Head of caudate nucleus (tissue), 42 donors: Measurements from ENCODE around the gene TNFRSF14.
A peak's percentile ranks its signal among the peaks of the same experiment; 100 is the strongest.

ENCODE experiments used
- DNase-seq, 42 donors: peaks; one replicate each; pipeline versions ENCODE4 v3.0.0 to v3.0.0-alpha.2; 2020 to 2021; ENCODE audit warnings: mixed read lengths in 7 of 42
- intact Hi-C: fragments of 100-400 bp; cut with DNase I; formaldehyde crosslinking; loops from one replicate; pipeline ENCODE4 v1.15.0; 2022

Gene TNFRSF14

DNA sequence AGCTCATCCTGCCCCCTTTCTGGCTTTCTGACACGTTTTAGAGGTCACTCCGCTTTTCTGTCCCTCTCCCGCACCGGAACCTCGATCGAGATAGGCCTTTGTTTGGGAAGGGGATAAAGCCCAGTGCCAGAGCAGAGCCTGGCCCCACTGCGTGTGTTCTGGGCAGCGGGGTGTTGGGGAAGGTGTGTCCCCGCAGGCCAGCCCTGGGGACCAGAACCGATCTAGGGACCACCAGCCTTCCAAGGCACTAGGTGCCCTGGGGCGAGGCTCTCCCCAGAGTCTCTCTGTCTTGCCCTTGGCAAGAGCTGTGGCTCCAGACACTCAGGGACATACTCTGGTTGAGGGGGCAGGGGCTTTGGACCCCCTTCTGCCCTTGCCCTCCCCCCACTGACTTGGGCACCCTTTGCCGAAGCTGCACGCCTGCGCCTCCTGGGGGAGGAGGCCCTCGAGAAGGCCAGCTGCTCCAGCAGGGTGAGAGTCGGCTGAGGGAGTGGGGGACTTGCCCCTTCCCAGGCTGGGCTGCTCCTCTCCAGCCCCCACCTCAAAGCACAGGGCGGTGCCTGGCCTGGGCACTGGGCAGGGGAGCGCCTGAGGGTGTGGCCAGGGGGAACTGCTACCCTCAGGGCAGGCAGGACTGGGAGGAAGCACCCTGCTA is 46.8 kb downstream of the TNFRSF14 start:
- intact Hi-C loops = no loop called here
- peak in 7 of 42 donors; percentile 5 to 29 (median 16) for DNase-seq

DNA sequence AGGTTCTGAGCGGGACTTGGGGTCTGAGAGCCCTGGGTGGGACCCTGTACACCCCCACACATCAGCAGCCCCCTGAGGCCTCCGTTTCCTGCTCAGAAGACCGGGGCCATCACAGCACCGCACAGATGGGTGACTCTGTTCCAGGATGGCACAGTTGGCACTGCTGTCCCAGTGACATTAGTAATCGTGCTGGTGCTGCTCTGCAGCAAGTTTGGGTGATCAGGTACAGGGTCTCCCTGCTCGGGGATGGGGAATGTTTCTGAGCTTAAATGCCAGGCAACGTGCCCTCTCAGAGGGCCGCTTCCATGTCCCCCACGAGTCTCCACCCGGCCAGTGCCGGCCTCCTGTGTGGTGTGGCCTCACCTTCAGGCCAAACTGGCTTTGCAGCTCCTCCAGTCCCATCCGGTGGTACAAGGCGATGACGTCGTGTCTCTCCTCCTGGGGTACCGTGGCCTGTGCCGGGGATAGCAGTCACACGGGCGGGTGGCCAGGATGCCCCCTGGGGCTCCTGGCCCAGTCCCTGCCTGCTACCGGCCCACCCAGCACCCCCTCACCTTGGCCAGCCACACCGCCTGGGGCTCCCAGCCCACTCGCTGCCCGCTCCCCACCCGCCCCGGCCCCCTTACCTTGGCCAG is 47.5 kb downstream of the TNFRSF14 start:
- peak in 3 of 42 donors; percentile 7 to 14 (median 8) for DNase-seq
- intact Hi-C loops = no loop called here

DNA sequence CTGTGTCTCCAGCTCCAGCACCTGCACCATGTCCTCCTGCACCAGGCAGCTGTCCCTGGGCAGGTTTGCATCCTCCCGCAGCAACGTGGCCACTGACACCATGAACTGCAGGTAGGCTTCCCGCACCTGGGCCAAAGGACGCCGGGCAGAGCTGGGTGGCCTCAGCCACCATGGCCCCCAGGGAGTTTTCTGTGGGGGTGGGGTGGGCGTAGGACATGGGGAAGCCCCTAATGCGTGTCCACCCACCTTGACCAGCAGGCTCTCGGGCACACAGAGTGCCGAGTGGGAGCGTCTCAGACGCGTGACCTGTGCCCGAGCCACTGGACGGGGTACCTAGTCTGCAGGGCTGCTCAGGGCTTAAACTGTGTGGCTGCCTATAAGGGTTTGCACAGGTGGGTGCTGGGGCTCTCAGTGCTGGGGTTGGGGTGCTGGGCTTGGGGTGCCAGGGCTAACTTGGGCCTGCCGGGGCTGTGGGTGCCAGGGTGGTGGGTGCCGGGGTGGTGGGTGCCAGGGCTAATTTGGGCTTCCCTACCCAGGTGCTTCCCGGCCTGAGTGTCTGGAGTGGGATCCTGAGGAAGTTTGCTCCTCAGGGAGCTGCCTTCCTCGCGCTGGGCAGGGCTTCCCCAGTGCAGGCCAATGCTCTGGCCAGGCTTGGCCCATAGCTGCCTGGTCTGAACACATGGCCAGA is 48.1 kb downstream of the TNFRSF14 start:
- peak in 4 of 42 donors; percentile 7 to 25 (median 14) for DNase-seq
- intact Hi-C loops = no loop called here

DNA sequence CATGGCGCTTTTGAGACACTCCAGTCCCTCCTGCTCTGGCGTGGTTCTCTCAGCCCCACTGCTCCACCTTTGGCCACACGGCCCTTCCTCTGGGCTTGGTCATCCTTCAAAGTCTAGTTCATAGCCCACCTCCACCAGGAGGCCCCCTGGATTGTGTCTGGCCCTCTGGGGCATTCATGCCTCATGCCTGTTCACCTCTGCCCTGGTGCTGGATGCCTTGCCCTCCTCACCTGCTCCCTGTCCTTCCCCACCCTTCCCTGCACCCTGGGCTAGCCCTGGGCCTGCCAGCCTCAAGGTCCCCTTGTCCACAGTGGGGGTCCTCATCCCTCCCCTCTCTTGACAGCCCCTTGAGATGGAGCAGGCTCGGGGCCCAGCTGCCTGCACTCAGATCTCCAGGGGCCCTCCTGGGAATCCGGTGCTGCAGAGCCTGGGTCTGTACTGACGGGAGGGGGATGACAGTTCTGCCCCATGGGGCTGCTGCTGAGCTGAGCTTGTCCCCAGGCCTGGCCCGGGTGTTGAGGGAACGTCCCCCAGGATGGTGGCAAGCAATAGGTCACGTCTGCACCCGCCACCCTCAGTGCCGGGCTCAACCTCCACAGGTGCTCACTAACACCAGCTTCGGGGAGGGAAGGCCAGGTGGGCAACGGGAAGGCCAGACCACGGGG is 48.8 kb downstream of the TNFRSF14 start:
- DNase-seq = peak in 4 of 42 donors; percentile 6 to 18 (median 10)
- intact Hi-C loops = no loop called here

DNA sequence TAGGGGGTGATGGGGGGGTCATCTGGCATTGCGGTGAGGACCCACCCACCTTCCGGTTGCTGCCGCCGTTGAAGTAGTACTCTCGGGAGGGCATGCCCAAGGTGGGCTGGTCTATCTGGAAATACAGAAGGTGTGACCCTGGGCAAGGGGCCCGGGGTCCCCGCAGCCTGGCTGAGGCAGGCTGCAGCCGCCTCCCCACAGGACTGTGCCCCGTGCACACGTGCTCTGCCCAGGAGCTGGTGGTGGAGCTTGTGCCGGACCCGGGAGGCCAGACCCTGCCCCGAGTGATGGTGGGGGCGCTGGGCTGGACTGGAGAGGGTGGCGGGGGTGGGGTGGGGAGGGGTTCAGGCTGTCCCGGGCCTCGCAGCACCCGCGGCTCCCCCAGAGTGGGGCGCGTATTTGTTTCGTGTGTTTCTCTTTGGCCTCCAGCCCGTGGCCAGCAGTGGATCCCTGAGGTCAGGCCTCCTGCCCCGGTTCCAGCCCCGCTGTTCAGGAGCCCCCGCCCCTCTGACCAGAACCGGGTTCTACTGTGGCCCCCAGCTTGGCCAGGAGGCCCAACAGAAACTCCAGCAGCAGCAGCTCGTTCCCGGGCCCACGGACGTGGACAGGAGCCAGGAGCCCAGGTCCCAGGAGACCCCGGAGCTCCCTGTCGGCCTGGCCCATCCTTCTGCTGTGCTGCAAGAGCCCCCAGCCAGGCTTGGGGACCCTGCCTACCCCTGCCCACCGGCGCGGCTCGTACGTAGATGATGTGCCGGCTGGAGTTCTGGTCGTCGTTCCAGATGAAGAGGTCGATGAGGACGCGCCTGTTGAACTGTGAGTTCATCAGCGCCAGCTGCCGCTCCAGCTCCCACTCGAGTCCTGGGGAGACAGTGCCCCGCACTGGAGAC is 49.6 kb downstream of the TNFRSF14 start:
- intact Hi-C loops = no loop called here
- peak in 5 of 42 donors; percentile 6 to 26 (median 8) for DNase-seq

DNA sequence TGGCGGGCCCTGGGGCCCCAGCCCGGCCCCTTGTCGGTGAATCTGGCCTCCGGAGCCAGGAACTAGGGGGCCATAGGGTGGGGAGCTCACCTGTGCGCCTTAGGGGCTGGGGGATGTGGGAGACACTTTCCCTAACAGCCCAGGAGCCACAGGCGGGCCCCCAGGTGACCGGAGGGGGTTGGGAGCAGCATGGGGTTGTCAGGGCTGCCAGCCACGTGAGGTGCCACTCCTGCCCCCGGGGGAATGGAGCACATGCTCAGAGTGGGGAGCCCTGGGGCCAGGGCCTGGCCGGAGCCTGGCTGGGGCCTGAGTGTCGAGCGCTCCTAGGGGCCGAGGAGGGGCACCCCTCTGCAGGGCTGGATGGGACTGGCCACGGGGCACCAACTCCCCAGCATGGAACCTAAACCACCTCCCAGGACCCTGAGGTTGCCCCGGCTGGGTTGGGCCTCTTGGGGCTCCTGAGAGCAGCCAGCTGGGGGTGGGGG is 50.3 kb downstream of the TNFRSF14 start:
- intact Hi-C loops = no loop called here
- peak in 2 of 42 donors; percentile 1 to 6 for DNase-seq

DNA sequence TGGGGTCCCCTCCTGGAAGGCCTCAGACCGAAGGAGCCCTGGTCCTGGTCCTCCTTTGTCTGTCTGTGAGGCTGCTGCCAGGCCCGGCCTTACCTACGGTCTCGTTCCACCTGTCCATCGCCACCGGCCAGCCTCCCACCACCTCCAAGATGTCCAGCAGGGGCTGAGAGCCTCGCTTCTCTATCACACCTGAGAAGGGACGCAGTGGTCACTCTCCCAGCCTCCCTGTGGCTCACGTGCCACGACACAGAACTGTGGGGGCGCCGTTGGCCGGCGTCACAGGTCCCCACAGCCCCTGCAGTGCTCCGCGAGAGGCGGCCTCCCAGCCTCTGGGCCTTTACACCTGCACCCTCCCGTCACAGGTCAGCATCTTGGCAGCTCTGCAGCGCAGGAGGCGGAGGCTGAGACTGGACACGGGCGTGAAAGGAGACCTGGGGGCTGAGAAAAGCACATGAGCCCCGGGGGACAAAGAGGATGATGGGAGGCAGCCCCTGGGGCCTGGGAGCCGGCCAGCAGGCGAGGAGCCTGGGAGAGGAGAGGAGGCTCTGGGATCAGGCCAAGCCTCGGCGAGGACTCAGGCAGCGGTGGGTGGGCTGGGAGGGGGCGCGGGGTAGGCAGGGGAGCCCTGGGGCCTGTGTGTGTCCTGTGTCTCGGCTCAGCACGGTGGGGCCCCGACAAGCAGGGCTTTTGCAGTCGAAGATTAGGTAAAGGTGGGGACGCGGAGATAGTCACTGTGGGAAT is 50.9 kb downstream of the TNFRSF14 start:
- intact Hi-C loops = no loop called here
- peak in 2 of 42 donors; percentile 7 to 22 for DNase-seq

DNA sequence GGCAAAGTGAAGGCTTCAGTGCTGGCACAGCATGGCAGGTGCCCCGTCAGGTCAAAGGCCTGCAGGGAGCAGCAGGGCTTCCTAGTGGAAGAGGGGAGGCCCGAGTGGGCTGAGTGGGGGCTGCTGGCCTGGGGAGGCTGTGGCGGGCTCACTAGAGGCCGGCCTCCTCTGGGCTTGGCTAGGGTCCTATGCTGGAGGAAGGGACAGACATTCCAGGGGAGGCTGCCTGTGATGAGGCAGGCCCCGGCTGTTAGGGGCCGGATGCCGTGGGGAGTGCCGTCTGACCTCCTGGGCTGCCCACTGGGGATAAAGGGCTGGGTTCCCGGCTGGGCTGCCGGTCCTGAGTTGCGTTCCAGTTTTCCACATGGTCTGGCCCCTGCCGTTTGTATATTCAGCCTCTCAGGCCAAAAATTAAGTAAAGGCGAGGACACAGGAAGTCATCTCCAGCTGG is 51.5 kb downstream of the TNFRSF14 start:
- DNase-seq = peak in 6 of 42 donors; percentile 1 to 12 (median 5)
- intact Hi-C loops = no loop called here

DNA sequence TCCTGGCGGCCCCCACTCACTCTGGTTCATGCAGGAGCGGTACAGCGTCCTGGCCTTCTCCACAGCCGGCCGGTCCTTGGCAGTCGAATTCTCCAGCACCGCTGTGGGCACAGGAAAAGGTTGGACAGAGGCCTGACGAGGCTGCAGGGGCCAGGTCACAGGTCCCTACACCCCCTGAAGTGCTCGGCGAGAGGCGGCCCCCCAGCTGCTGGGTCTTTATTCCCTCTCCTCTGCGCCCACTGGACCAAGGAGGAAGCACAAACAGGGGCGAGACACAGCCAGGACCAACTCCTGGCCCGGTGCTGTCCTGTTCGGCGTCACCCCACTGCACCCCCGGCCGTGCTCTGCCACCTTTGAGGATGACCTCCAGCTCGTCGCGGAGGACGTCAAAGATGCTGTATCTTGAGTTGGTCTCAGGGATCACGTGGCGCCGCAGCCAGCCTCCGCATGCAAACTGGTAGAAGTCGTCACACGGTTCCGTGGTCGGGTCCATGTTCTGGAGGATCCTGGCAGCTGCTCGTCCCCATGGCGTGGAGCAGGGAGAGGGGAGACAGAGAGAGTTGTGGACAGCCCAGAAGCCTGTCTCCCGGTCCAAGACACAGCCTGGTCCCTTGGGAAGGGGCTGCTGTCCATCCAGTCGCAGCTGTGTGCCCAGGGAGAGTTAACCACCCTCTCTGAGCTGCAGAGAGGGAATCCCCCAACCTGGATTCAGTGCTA is 53.3 kb downstream of the TNFRSF14 start:
- intact Hi-C loops = no loop called here

DNA sequence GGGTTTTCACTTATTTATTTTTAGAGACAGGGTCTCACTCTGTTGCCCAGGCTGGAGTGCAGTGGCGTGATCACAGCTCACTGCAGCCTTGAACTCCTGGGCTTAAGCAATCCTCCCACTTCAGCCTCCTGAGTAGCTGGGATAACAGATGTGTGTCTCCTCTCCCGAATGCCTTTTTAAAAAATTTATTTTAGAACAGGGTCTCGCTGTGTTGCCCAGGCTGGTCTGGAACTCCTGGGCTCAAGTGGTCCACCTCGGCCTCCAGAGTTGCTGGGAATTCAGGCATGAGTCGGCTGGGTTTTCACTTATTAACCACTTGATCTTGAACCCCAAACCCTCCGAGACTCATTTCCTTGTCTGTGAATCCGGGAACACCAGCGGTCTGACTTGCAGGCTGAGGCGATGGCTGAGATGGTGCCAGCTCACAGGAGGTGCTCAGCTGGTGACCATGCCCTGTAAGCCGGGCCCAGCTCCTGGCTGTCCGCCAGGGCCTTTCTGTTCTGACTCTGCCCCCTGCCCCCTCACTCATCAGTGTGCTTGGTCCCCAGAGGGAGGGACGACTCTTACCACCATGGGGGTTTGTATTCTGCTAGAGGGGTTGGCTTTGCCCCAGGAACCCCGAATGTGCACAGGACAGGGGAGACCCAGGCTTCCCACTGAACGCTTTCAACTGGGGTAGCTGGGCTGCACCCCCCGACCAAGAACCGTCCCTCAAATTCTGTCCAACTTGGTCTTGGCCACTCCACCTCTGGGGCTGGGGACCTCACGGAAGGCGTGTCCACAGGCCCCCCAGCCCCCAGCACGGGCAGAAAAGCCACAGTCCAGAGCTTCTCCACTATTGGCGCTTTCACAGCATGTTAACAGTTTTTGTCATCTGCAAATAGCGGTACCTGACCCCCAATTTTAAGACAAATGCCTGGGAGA is 54.1 kb downstream of the TNFRSF14 start:
- intact Hi-C loops = no loop called here
- DNase-seq = peak in 7 of 42 donors; percentile 11 to 63 (median 18)

More for the DNA sequence above, 53.3 kb downstream of the TNFRSF14 start:
- peak in 5 of 42 donors; percentile 1 to 25 (median 10) for DNase-seq

DNA sequence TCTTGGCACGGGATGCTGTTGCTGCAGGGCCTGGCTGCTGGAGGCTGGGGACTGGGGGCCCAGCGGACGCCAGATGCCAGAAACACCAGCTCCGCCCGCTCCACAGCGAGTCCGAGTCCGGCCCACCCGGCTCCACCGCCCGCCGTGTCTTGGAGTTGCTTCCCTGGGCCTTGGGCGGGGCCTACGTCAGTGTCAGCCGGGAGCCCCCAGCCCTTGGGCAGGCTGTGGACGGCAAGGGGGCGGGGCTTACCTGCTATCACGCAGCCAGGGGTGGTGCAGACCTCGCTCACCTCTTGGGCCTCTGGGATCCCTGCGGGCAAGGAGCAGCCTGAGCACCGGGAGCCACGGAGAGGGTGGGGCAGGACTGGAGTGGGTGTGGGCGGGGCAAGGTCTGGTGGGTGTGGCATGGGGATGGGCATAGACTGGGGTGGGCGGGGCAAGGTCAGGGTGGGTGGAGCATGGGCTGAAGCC is 54.9 kb downstream of the TNFRSF14 start:
- peak in 5 of 42 donors; percentile 10 to 30 (median 16) for DNase-seq
- intact Hi-C loops = no loop called here

DNA sequence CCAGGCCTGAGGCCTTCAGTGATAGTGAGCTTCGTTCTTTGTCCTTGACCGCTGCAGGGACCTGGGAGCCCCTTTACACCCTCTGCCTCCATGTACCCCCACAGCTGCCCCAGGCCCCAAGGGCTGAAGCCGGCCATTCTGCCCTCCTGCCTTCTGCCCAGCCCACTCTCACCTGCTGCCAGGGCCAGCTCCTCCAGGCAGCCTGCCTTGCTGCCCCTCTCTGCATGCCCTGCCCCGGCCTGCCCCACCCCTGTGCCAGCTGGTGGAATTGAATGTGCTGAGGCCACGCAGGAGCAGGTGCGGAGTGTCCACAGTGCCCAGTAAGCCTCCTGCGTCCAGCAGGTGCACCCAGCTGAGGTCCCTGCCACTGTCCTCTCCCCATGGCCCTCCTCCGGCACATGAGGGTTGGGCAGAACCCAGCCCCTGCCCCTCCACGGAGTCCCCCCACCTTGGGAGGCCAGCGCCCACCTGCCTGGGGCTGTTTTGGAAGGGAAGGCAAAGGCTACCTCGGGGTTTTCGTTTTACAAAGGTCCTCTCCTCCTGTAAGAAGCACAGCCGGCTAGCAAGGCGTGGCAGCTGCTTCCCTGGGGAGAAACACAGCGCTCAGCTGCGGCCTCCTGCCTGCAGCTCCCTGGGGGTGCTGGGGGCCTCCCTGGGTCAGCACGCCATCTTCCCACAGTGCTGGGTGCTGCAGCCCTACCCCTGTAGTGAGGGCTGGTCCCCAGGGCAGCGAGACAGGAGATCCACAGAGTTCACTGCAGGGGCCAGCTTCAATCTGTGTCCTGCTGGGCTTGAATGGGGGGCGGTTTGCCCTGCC is 55.7 kb downstream of the TNFRSF14 start:
- intact Hi-C loops = no loop called here
- DNase-seq = peak in 3 of 42 donors; percentile 4 to 9 (median 7)

DNA sequence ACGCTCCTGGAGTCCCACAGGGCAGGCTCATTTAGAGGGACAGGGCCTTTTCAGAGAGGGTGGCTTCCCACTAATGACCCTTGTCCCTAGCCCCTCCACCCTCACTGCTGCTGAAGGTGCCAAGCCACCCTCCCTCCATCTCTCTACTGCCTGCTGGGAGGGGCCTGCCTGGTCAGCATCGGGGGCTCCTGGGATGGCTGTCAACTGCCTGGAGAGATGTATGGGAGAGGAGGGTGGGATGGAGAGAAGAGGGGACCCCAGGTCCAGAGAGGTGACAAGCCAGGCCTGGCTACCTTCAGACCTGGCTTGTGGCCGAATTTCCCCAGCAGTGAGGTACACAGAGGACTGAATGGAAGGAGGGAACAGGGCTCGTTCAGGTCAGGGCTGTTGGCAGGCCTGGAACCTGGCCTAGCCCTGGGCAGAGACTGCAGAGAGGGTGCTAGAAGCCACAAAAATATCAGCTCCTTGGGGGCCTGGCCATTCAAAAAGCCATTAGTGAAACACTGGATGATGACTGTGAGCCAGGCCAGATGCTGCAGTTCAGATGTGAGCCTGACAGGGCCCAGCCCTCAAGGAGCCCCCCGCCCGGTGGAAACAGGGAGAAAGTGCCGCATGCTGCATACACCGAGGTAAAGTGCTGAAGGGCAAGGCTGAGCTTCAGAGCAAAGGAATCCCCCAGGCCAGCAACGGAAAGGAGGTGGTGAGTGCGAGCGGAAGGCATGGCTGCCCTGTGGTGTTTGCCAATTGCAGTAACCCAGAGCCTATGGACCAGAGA is 56.6 kb downstream of the TNFRSF14 start:
- intact Hi-C loops = no loop called here
- DNase-seq = peak in 3 of 42 donors; percentile 2 to 8 (median 7)
